GM18517 (cell line): Measurements from ENCODE around the gene MAMDC4.
A peak's percentile ranks its signal among the peaks of the same experiment; 100 is the strongest.

Source experiments
- ATAC-seq: cut with Tn5 transposase; IDR thresholded peaks from one replicate; pipeline ENCODE4 v1.9.1; 2021; ENCODE audit warnings: mild to moderate bottlenecking, moderate library complexity; ENCODE audit not compliant: unreplicated experiment

Gene MAMDC4

GRCh38 chr9:136848393-136849037 lies 3.6 kb upstream of the MAMDC4 start:
- ATAC-seq: no peak

GRCh38 chr9:136849038-136849959 lies 2.8 kb upstream of the MAMDC4 start, which contains the start of gene PHPT1:
TSS of gene PHPT1 (plus strand) at chr9:136849409. CDS start at chr9:136849431, 22 bp downstream.
- peak; percentile 77 for ATAC-seq

GRCh38 chr9:136849960-136850865 lies 1.9 kb upstream of the MAMDC4 start:
- no peak for ATAC-seq

GRCh38 chr9:136850866-136851775 lies 1.0 kb upstream of the MAMDC4 start:
- ATAC-seq: no peak

- ATAC-seq: no peak
Observed at GRCh38 chr9:136852664-136853595, 784 bp downstream of the MAMDC4 start.

- ATAC-seq: no peak
Observed at GRCh38 chr9:136853596-136854112, 1.5 kb downstream of the MAMDC4 start.

GRCh38 chr9:136854113-136854841 lies 2.1 kb downstream of the MAMDC4 start:
- no peak for ATAC-seq

- ATAC-seq: no peak
Observed at GRCh38 chr9:136854842-136855460, 2.8 kb downstream of the MAMDC4 start.

GRCh38 chr9:136855461-136856078 lies 3.4 kb downstream of the MAMDC4 start:
- no peak for ATAC-seq

GRCh38 chr9:136856079-136856476 lies 3.9 kb downstream of the MAMDC4 start:
- no peak for ATAC-seq

GRCh38 chr9:136856541-136857141 lies 4.5 kb downstream of the MAMDC4 start:
- no peak for ATAC-seq

GRCh38 chr9:136857166-136857565 lies 5.0 kb downstream of the MAMDC4 start:
- ATAC-seq: no peak

GRCh38 chr9:136857581-136858412 lies 5.7 kb downstream of the MAMDC4 start:
- no peak for ATAC-seq

GRCh38 chr9:136858452-136858843 lies 6.3 kb downstream of the MAMDC4 start:
- no peak for ATAC-seq

- ATAC-seq: no peak
Observed at GRCh38 chr9:136858844-136859757, 7.0 kb downstream of the MAMDC4 start.
